Stimulated activated naive B cell treated with anti-CD40 and anti-IgM and Interleukin-4, amounts not matched to agents 10 μg/mL and 1 μg/mL and 100 μg/mL, for 72 hours (primary cell): Measurements from ENCODE around the gene NLRP14.
A peak's percentile ranks its signal among the peaks of the same experiment; 100 is the strongest.

Experiments used
- ATAC-seq, 2 donors: fragments of 150-1000 bp; cut with Tn5 transposase; replicated peaks; 2 replicates each; pipeline ENCODE4 v1.10.0; 2021; ENCODE audit warnings: moderate library complexity in 1 of 2
- DNase-seq: peaks from one replicate; pipeline ENCODE4 v3.0.0; 2021
- H3K27ac Mint-ChIP-seq: one replicate; pipeline ENCODE4 v1.8.0; 2022; ENCODE audit warnings: mild to moderate bottlenecking, mixed read lengths
- H3K27me3 Mint-ChIP-seq, 2 donors: one replicate each; pipeline ENCODE4 v1.8.0; 2022; ENCODE audit warnings: mixed read lengths in 2 of 2
- H3K36me3 Mint-ChIP-seq, 2 donors: one replicate each; pipeline ENCODE4 v1.8.0; 2022; ENCODE audit warnings: mixed read lengths in 2 of 2, mild to moderate bottlenecking in 1 of 2
- H3K4me1 Mint-ChIP-seq, 2 donors: one replicate each; pipeline ENCODE4 v1.8.0; 2022; ENCODE audit warnings: mixed read lengths in 2 of 2, mild to moderate bottlenecking in 1 of 2
- H3K4me3 Mint-ChIP-seq, 2 donors: one replicate each; pipeline ENCODE4 v1.8.0; 2022; ENCODE audit warnings: mild to moderate bottlenecking in 2 of 2, mixed read lengths in 2 of 2, moderate library complexity in 1 of 2
- H3K9me3 Mint-ChIP-seq, 2 donors: one replicate each; pipeline ENCODE4 v1.8.0; 2022; ENCODE audit warnings: mixed read lengths in 2 of 2, mild to moderate bottlenecking in 1 of 2

Gene NLRP14

GRCh38 chr11:7081441-7081840, 61.2 kb downstream of the NLRP14 start:
- ATAC-seq, result no peak
- Mint-ChIP-seq H3K36me3 (no peaks in the 10 kb centered on the region), H3K9me3 (peaks cover 9 to 18% of the 10 kb centered on the region in 2 donors), H3K4me1 (no peaks in the 10 kb centered on the region), H3K27ac (no peak overlapping the region), H3K27me3 (peaks cover 8 to 14% of the 10 kb centered on the region in 2 donors), H3K4me3 (no peak overlapping the region)
- DNase-seq, result no peak

GRCh38 chr11:7088921-7089320, 68.6 kb downstream of the NLRP14 start, which contains the start of gene RBMXL2:
RBMXL2 (plus strand) TSS chr11:7088998; CDS start chr11:7089121, 123 bp downstream.
- Mint-ChIP-seq H3K4me3 (no peak within 1 kb of the TSS), H3K4me1 (no peaks in the 10 kb centered on the region), H3K27ac (no peak within 1 kb of the TSS), H3K27me3 (peaks cover 23 to 27% of the 10 kb centered on the region in 2 donors), H3K9me3 (no peaks in the 10 kb centered on the region), H3K36me3 (no peaks in the 10 kb centered on the region)
- ATAC-seq (no peak), DNase-seq (no peak)

GRCh38 chr11:7089328-7090251, 69.3 kb downstream of the NLRP14 start:
- DNase-seq (no peak), ATAC-seq (no peak)
- peaks cover 25 to 31% of the 10 kb centered on the region in 2 donors for H3K27me3 Mint-ChIP-seq
- H3K4me1 Mint-ChIP-seq, result no peaks in the 10 kb centered on the region
- H3K9me3 Mint-ChIP-seq, result no peaks in the 10 kb centered on the region
- H3K36me3 Mint-ChIP-seq, result no peaks in the 10 kb centered on the region
- H3K27ac Mint-ChIP-seq, result no peak overlapping the region
- H3K4me3 Mint-ChIP-seq, result no peak overlapping the region

GRCh38 chr11:7098235-7098832, 78.1 kb downstream of the NLRP14 start:
- no peaks in the 10 kb centered on the region for H3K36me3 Mint-ChIP-seq
- H3K27me3 Mint-ChIP-seq, result peaks cover 14 to 19% of the 10 kb centered on the region in 2 donors
- H3K4me1 Mint-ChIP-seq, result no peaks in the 10 kb centered on the region
- peak; percentile 8 for DNase-seq
- H3K27ac Mint-ChIP-seq, result no peak overlapping the region
- H3K9me3 Mint-ChIP-seq, result no peaks in the 10 kb centered on the region
- no peak overlapping the region for H3K4me3 Mint-ChIP-seq
- peak; percentile 87 to 94 for ATAC-seq

- no peak for ATAC-seq
- Mint-ChIP-seq H3K4me1 (no peaks in the 10 kb centered on the region), H3K4me3 (no peak overlapping the region), H3K9me3 (no peaks in the 10 kb centered on the region), H3K27me3 (peaks cover 17 to 19% of the 10 kb centered on the region in 2 donors), H3K36me3 (no peaks in the 10 kb centered on the region), H3K27ac (no peak overlapping the region)
- DNase-seq, result no peak
Measured at GRCh38 chr11:7115780-7116179, 95.5 kb downstream of the NLRP14 start.

GRCh38 chr11:7116370-7116769, 96.1 kb downstream of the NLRP14 start:
- H3K4me1 Mint-ChIP-seq, result no peaks in the 10 kb centered on the region
- H3K27me3 Mint-ChIP-seq, result peaks cover 14 to 18% of the 10 kb centered on the region in 2 donors
- no peaks in the 10 kb centered on the region for H3K36me3 Mint-ChIP-seq
- ATAC-seq (no peak), DNase-seq (no peak)
- no peaks in the 10 kb centered on the region for H3K9me3 Mint-ChIP-seq
- no peak overlapping the region for H3K27ac Mint-ChIP-seq
- H3K4me3 Mint-ChIP-seq, result no peak overlapping the region
